GM23248 (cell line): ENCODE measurements around the gene CENPP.

Source experiments
- EZH2 ChIP-seq: fragments of 200-600 bp; sonication (generic); IDR thresholded peaks from 2 replicates; pipeline ENCODE4 v1.6.1; 2018; ENCODE audit warnings: antibody characterized with exemption, mild to moderate bottlenecking; ENCODE audit not compliant: insufficient read depth, poor library complexity, severe bottlenecking
- EZH2phosphoT487 ChIP-seq: fragments of 200-600 bp; sonication (generic); IDR thresholded peaks from 2 replicates; pipeline ENCODE4 v1.6.1; 2018; ENCODE audit warnings: antibody characterized with exemption, moderate library complexity, mild to moderate bottlenecking, low read depth; ENCODE audit not compliant: insufficient read depth

GRCh38 chr9:92313624-92314012 lies 12.1 kb upstream of the CENPP start:
- no peak for TF ChIP-seq EZH2
- TF ChIP-seq EZH2phosphoT487 = no peak
